Psoas muscle (tissue), 8 donors: ENCODE data around the gene SLC25A29. TPM values are rescaled to one million over a fixed set of nuclear protein-coding genes. Genes with fewer than 3 reads are reported as not detected.
"Not testable (repeated sequence)": the region's sequence is repeated elsewhere in the genome, so short reads cannot be mapped to it uniquely, and the experiment has no call there.

Experiments used
- ATAC-seq, 4 donors: fragments of 200-7000 bp; cut with Tn5 transposase; one replicate each; pipeline ENCODE4 v1.9.1; 2020; ENCODE audit warnings: moderate library complexity in 3 of 4, mild to moderate bottlenecking in 2 of 4
- DNase-seq, 2 donors: peaks; one replicate each; pipeline ENCODE4 v3.0.0-alpha.2; 2020
- H3K27ac ChIP-seq: fragments of 200-600 bp; one replicate; pipeline ENCODE4 v1.8.0; 2022
- H3K27me3 ChIP-seq, 3 donors: fragments of 200-600 bp in 1 of 3; one replicate each; pipeline versions ENCODE4 v1.6.1 to v1.8.0; 2013 to 2022; ENCODE audit warnings: low read length in 2 of 3, mild to moderate bottlenecking in 2 of 3, moderate library complexity in 1 of 3; ENCODE audit not compliant: insufficient read depth in 3 of 3
- H3K36me3 ChIP-seq, 2 donors: fragments of 200-600 bp in 1 of 2; one replicate each; pipeline versions ENCODE4 v1.6.1 to v1.8.0; 2013 to 2022; ENCODE audit warnings: low read depth in 1 of 2, mild to moderate bottlenecking in 1 of 2, moderate library complexity in 1 of 2; ENCODE audit not compliant: insufficient read depth in 1 of 2
- H3K4me1 ChIP-seq: fragments of 200-600 bp; one replicate; pipeline ENCODE4 v1.8.0; 2022
- H3K4me3 ChIP-seq: fragments of 200-600 bp; one replicate; pipeline ENCODE4 v1.8.0; 2022; ENCODE audit warnings: mild to moderate bottlenecking
- H3K9me3 ChIP-seq: fragments of 200-600 bp; one replicate; pipeline ENCODE4 v1.8.0; 2022
- CTCF ChIP-seq: fragments of 200-600 bp; IDR thresholded peaks from one replicate; pipeline ENCODE4 v1.8.0; 2022; ENCODE audit warnings: antibody characterized with exemption
- WGBS, 3 donors: extraction: QIAGEN DNeasy Blood & Tissue Kit; methylation state at CpG; one replicate each; pipeline versions ENCODE4 v1.1.6 to v1.1.7; 2013; 5-methylcytosine and 5-hydroxymethylcytosine counted together
- intact Hi-C, 2 donors: fragments of 100-400 bp; cut with DNase I; formaldehyde crosslinking; loops; one replicate each; pipeline versions ENCODE4 v1.11.0 to v1.14.2; 2022
- polyA plus RNA-seq, 3 donors: library from polyadenylated mRNA; stranded (reverse); fragments of 200-250 nt; gene quantifications; one replicate each; pipeline ENCODE4 v1.2.3, GENCODE V29; 2013
- total RNA-seq, 4 donors: library from RNA; stranded (reverse); fragmentation: NEBNext Ultra II Directional in 2 of 4; extraction: Animal tissue kit (Norgen Biotek cat#: 25700) in 2 of 4; gene quantifications; one replicate each; pipeline versions ENCODE4 v1.2.1 to v1.2.4, GENCODE V29; 2021 to 2023
- donor health status: healthy with polysubstance abuse.
- donor health status: DM: no; HTN: no; CAD: no; lungs with moderate emphysema.
- donor health status: Bipolar disorder and iron deficiency.
- donor health status: healthy.
- donor health status: DM: yes; HTN: yes; CAD: no.
- donor health status: DM: no; HTN: no; CAD: no.
- donor health status: DM: no; HTN: no; CAD: no.
- donor health status: DM: yes; HTN: yes; CAD: no.

Gene SLC25A29
- total and polyA plus RNA-seq, 7 donors, result 4.5 to 14.8 (median 6.7) TPM

- ATAC-seq (no peak), DNase-seq (peak in 1 of 2 donors; percentile 44)
- 69 to 73% (median 71%) methylated on average over 26 of the region's 26 CpGs for WGBS, 3 donors
- H3K4me1 ChIP-seq, result peaks cover 47% of the 10 kb centered on the region
- peak overlapping the region; percentile 93 for H3K27ac ChIP-seq
- no peaks in the 10 kb centered on the region for H3K36me3 ChIP-seq
- no peaks in the 10 kb centered on the region for H3K27me3 ChIP-seq
- intact Hi-C loops, result loop anchor here in 1 of 2 donors (5.0 kb wide), 1 partner anchor 42 kb away; no protein-coding TSS in a partner anchor
- no peaks in the 10 kb centered on the region for H3K9me3 ChIP-seq
- peak overlapping the region; percentile 88 for H3K4me3 ChIP-seq
- TF ChIP-seq CTCF, result no peak
Measured at GRCh38 chr14:100283984-100284881, 22.0 kb downstream of the SLC25A29 start.

GRCh38 chr14:100283436-100283835 is 22.8 kb downstream of the SLC25A29 start:
- H3K36me3 ChIP-seq, H3K27ac ChIP-seq: not testable (repeated sequence)

GRCh38 chr14:100282766-100283419 is 23.4 kb downstream of the SLC25A29 start:
- Histone ChIP-seq H3K27ac (peak overlapping the region; percentile 8), H3K4me3 (no peak overlapping the region), H3K36me3 (peaks cover 0 to under 1% of the 10 kb centered on the region in 2 donors), H3K4me1 (peaks cover 50% of the 10 kb centered on the region), H3K27me3 (no peaks in the 10 kb centered on the region), H3K9me3 (no peaks in the 10 kb centered on the region)
- no peak for ATAC-seq
- 87 to 91% (median 91%) methylated on average over 9 of the region's 9 CpGs for WGBS, 3 donors
- intact Hi-C loops, result loop anchor here in 1 of 2 donors (5.0 kb wide), 1 partner anchor 41 kb away; no protein-coding TSS in a partner anchor
- peak in 1 of 2 donors; percentile 23 for DNase-seq
- TF ChIP-seq CTCF, result no peak

More at GRCh38 chr14:100283436-100283835, 22.8 kb downstream of the SLC25A29 start:
- not testable (repeated sequence) for H3K9me3 ChIP-seq, H3K27me3 ChIP-seq, ATAC-seq, H3K4me3 ChIP-seq
- intact Hi-C loops, result loop anchor here in 1 of 2 donors (5.0 kb wide), 1 partner anchor 41 kb away; no protein-coding TSS in a partner anchor
- H3K4me1 ChIP-seq, result peaks cover 51% of the 10 kb centered on the region
- 89 to 92% (median 92%) methylated on average over 9 of the region's 9 CpGs for WGBS, 3 donors
- peak in 1 of 2 donors; percentile 32 for DNase-seq

- no peak for DNase-seq
- 85 to 94% (median 87%) methylated on average over 7 of the region's 7 CpGs for WGBS, 3 donors
- ATAC-seq, result no peak
- H3K4me1 ChIP-seq, result peaks cover 47% of the 10 kb centered on the region
- peaks cover 0 to 10% of the 10 kb centered on the region in 2 donors for H3K36me3 ChIP-seq
- no peaks in the 10 kb centered on the region for H3K27me3 ChIP-seq
- H3K4me3 ChIP-seq, result no peak overlapping the region
- no peaks in the 10 kb centered on the region for H3K9me3 ChIP-seq
- TF ChIP-seq CTCF, result no peak
- intact Hi-C loops, result loop anchor here in 1 of 2 donors (5.0 kb wide), 1 partner anchor 40 kb away; no protein-coding TSS in a partner anchor
- peak overlapping the region; percentile 48 for H3K27ac ChIP-seq
Measured at GRCh38 chr14:100282083-100282350, 24.2 kb downstream of the SLC25A29 start.
